HG03571 (cell line): ENCODE data around the gene LIN28B.
"Not testable (repeated sequence)": the region's sequence is repeated elsewhere in the genome, so short reads cannot be mapped to it uniquely, and the experiment has no call there.

Experiments used
- ATAC-seq: cut with Tn5 transposase; IDR thresholded peaks from one replicate; pipeline ENCODE4 v1.9.1; 2021; ENCODE audit not compliant: unreplicated experiment

The LIN28B gene, protein sequence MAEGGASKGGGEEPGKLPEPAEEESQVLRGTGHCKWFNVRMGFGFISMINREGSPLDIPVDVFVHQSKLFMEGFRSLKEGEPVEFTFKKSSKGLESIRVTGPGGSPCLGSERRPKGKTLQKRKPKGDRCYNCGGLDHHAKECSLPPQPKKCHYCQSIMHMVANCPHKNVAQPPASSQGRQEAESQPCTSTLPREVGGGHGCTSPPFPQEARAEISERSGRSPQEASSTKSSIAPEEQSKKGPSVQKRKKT

DNA sequence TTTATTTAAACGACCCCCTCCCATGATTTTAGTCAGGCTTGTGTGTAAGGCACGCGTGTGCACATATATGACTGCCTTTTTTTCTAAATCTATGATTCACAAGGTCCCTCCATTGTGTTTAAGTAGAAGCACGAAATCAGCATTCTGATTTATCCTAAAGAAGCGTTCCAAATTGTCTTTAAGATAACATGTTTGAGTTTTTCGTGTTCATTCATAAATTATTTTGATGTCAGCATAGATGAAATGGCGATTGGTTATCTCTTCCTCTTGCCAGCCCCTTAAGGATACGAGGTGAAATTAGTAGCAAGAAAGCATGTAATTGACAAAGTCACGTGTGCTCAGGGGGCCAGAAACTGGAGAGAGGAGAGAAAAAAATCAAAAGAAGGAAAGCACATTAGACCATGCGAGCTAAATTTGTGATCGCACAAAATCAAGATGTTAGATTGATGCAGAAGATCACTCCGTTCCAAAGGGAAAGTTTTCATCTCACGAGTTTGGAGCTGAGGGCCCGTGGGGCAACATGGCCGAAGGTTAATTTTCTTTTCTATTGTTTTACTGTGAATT, at the start of gene LIN28B:
LIN28B (plus strand) TSS at position 377 of the 564 bp plus-strand sequence; CDS start at position 521, 144 bp downstream.
- no peak for ATAC-seq

DNA sequence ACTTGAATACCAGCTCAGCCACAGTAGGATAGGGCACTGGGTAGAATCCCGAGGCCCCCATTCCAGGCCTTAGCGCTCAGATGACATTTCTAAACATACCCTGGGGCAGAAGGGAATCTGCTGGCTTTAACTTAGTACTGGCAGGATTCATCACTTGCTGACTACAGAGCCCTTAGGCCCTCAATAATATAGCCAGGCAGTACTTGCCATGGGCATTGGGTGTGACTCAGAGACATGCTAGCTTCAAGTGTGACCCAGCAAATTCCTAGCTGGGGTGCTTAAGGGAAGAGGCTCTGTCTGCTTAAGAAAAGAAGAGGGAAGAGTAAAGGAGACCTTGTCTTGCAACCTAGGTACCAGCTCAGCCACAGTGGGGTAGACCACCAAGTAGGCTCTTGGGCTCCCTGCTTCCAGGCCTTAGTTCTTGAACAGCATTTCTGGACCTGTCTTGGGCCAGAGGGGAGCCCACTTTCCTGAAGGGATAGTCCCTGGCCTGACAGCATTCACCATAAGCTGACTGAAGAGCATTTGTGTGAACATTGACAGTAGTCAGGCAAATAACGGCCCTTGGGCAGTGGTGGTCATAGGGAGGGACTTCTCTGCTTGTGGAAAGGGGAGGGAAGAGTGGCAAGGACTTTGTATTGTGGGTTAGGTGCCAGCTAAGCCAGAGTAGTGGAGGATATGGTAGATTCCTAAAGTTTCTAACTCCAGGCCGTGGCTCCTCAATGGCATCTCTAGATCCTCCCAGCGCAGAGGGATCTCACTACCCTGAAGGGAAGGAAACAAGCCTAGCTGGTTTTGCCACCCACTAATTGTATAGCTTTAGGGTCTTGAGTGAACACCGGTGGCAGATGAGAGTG, 48.6 kb upstream of the LIN28B start:
- ATAC-seq = no peak

GRCh38 chr6:104908888-104909525, 47.9 kb upstream of the LIN28B start:
- no peak for ATAC-seq

DNA sequence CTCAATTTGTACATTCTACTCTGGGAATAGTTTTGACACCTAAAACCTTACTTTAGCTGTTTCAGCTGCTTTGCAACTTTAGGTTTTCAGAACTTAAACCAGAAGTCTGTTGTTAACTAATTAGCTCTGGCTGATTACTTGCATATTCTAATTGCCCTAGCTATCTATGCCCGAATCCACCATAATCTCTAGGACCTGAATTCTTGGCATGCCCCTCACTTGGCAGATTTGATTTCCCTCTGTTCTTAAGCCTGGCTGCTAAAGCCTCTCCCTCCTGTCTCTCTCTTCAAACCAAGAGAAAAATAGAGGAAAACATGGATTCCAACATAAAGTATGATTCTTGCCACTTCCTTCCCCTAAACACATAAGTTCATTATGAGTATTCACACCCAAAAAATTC, 35.0 kb upstream of the LIN28B start:
- ATAC-seq = no peak

DNA sequence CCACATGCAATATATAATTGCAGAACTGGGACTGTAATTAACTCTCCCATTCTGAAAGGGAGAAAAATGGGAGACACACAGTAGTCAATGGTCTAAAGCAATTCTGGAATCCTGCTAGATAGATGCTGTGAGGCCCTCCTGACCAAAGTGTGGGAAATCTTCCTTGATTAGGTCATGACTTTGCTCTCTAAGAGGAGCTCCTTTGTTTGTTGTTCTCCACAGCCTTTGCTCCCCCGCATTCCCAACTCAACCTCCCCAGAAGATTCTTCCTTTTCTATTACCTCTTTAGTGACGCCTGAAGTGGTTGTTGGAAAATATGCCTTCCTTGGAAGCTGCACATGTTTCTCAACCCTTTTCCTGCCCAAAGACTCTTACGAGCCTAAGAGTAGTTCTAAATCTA, 28.8 kb upstream of the LIN28B start:
- ATAC-seq = no peak

GRCh38 chr6:104929353-104929752, 27.6 kb upstream of the LIN28B start:
- no peak for ATAC-seq

DNA sequence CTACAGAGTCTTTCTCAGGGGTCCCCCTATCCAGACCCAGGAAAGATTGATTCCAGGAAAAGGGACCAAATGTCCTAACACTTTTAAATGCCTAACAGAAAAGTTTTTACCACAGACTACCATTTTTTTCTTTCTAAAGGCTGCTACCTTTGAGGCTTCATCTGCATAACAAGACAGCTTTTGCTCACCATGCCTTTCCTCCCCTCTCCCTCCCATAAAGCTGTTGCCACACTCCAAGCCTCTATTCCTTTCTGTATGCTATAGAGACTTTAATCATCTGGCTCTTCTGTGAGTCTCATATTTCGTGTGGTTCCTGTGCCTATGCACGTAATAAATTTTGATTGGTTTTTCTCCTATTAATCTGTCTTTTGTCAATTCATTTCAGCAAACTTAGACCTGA, 26.0 kb upstream of the LIN28B start:
- ATAC-seq = no peak

DNA sequence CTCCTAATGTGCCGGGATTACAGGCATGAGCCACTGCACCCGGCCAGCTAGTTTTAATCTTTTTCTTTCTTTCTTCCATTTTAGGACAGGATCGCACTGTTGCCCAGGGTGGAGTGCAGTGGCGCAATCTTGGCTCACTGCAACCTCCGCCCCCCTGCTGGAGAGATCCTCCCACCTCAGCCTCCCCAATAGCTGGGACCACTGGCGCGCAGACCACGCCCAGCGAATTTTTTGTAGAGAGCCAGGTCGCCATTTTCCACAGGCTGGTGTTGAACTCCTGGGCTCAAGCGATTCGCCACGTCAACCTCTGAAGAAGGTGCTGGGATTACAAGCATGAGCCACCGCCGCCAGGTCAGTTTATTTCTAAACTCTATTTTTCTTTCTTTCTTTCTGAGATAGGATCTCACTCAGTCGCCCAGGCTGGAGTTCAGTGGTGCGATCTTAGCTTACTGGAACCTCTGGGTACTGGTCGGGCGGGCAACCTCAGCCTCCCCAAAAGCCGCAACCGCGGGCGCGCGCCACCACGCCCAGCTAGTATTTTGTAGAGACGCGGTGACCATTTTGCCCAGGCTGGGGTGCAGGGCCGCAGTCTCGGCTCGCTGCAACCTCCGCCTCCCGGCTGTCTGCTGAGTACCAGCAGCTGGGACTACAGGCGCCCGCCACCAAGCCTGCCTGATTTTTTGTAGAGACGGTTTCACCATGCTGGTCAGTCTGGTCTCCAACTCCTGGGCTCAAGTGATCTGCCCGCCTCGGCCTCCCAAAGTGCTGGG, 20.0 kb upstream of the LIN28B start:
- ATAC-seq = no peak

DNA sequence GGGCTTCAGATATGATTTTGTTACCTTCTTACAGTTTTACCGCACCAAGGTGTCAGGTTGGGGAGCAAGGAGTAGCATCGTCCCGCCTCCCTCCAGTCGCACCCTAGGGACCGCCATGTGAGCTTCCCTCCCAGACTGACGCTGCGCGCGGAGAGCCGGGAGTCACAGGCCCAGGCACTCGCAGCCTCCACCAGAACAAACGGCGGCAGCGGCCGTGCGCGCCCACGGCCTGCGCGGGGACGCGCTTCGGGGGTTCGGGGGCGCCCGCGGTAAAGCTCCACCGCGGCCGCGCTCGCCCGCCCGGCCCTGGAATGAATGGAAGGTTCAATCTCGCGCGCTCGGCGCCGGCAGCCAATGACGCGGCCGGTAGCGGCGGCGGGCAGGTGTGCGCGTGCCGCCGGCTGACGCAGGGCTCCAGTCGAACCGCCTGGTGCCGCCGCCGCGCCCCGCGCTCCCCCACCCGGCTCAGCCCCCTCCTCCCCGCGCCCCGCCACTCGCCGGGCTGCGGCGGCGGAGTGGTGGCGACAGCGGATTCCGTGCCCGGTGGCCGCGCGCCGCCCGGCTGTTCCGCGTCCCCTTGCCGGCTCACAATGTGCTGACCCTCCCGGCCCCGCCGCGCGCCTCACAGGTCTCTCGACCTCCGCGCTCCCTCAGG, 16.5 kb upstream of the LIN28B start:
- no peak for ATAC-seq

- no peak for ATAC-seq
These were observed 15.8 kb upstream of the LIN28B start for GRCh38 chr6:104940893-104941728.

GRCh38 chr6:104941729-104942091, 15.2 kb upstream of the LIN28B start:
- ATAC-seq = no peak

GRCh38 chr6:104943781-104944180, 13.1 kb upstream of the LIN28B start:
- no peak for ATAC-seq

DNA sequence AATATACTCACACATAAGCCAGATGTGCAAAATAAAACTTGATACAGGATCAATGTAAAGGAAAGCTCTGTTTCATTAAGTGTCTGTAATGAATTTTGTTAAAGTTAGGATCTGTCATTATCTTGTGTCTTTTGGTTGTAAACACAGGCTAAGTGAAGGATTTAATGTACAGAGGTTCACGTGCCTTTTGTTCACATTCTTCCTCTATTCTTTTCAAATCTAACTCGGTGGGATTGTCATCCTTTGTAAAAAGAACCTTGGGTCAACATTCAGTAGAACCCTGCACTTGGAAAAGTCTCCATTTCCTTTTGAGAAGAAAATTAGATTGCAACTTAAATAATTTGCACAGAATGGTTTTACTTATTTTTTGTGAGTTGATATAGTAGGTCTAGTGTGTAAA, 7.7 kb upstream of the LIN28B start:
- ATAC-seq = no peak

DNA sequence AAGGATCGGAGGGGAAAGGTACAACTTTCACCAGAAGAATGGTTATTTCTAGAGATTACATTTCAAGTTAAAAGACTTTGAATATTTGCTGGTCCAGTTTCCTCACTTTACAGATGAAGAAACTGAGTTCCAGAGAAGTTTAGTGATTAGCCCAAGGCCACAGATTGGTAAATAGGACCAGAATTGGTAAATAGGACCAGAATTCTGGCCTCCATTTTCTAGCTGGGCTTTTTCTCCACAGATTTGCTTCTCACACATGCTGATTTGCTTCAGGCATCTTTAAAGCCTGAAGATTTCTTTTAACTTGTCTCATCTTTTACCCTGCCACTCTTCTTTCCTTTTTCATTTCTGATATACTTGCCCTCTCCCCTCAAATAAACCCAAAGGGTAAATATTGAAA, 5.2 kb upstream of the LIN28B start:
- ATAC-seq = no peak

DNA sequence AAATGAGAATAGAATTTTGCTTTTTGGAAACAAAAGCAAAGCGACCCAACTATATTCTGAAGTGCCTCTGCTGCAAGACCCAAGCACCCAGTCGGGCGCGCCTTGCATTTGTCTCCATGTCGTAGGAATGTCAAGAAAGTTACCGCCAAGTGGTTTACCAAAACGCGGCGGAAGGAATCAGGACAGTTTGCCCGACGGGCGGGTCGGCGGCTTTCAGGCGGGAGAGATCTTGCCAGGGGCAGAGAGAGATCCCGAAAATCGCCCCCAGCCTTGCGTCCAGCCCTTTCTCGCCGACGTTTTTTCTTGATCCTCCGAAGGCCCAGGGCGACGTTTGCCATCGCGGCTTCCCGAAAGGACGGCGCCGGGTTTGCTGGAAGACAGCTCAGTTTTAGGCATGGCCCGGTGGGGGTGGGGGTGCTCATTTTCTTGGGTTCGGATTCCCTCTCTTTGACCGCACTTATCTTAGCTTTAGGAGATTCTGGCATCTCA, 4.0 kb upstream of the LIN28B start:
- no peak for ATAC-seq

GRCh38 chr6:104953400-104954189, 3.3 kb upstream of the LIN28B start:
- ATAC-seq = not testable (repeated sequence)

DNA sequence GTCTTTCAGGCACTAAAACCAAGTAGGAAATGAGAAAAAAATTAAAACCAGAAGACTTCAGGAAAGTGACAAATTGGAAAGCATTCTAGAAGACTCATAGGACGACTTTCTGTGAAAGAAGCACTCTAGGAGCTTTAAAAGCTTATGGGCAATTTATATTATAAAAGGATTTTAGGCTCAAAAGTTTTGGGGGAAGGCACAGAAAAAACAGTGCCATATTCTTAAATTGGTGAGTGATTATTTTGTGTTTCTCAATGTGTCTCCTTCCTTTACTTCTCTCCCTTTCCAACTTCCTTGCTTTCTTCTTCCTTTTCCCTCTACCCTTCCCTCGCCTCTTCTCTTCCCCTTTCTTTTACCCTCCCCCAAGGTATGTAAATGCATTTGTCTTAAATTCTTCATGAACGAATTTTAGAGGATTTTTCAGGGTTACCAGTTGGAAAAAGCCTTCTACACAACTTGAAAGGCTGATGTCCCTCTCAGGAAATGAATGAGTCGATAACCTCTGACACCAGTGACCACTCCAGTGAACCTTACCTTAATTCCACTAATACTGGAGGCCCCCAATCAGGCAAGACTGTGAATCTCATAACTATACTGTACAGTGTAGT, 2.6 kb upstream of the LIN28B start:
- no peak for ATAC-seq

DNA sequence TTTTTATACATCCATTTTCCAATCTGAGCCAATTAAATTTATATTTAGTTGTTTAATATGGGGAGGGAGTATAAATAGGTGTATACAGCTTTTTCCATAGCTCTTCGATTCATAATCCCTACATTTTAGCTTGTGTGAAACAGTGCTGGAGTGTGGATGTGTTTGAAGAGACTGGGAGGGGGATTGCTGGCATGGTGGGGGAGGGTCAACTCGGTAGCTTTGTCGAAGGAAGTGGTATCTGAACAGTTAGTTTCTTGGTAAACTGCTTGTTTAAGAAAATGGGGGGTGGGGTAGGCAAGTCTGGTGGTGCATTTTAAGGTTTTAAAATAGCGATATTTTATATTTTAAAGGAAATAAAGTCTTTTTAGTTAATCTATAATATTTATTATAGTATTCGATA, 1.4 kb upstream of the LIN28B start:
- no peak for ATAC-seq
